HL-60 (cell line): ENCODE measurements around the gene BTBD9.

Experiments
- CTCF ChIP-seq: IDR thresholded peaks from one replicate; pipeline ENCODE4 v1.5.1; 2011; ENCODE audit warnings: low read length, control low read depth, inconsistent platforms; ENCODE audit not compliant: insufficient read depth
- GABPA ChIP-seq: IDR thresholded peaks from 2 replicates; pipeline ENCODE4 v1.6.1; 2012; ENCODE audit warnings: low read depth
- POLR2AphosphoS5 ChIP-seq: IDR thresholded peaks from 2 replicates; pipeline ENCODE4 v1.6.1; 2012; ENCODE audit warnings: low read depth
- REST ChIP-seq: IDR thresholded peaks from 2 replicates; pipeline ENCODE4 v1.6.1; 2012; ENCODE audit warnings: low read depth; ENCODE audit not compliant: insufficient replicate concordance
- SPI1 ChIP-seq: IDR thresholded peaks from 2 replicates; pipeline ENCODE4 v1.6.1; 2012; ENCODE audit warnings: low read depth, mild to moderate bottlenecking, borderline replicate concordance

GRCh38 chr6:38119516-38119915 is 520.2 kb downstream of the BTBD9 start:
- TF ChIP-seq POLR2AphosphoS5 = no peak
- TF ChIP-seq CTCF = no peak
- no peak for TF ChIP-seq REST
- TF ChIP-seq GABPA = no peak
- TF ChIP-seq SPI1 = no peak
